Measurements from ENCODE around the gene GNAZ. TPM values are rescaled to one million over a fixed set of nuclear protein-coding genes. Genes with fewer than 3 reads are reported as not detected.
"Not testable (repeated sequence)": the region's sequence is repeated elsewhere in the genome, so short reads cannot be mapped to it uniquely, and the experiment has no call there.

The GNAZ gene
- 1 to 10 TPM; 2.2 to 3.5 (median 3.1) TPM for total RNA-seq
- 2.0 TPM for polyA plus RNA-seq
- long read RNA-seq, donor 1, transcript GNAZ-203 (3 exons, 3,333 nt), result major isoform, 5 of 15 reads
- long read RNA-seq, donor 1, partial matches to known transcripts, result 6 of 15 reads
- long read RNA-seq, donor 1, other reads (novel, unspliced or antisense), result 4 of 15 reads
- long read RNA-seq, donor 2, transcript GNAZ-203 (3 exons, 3,333 nt), result major isoform, 6 of 8 reads
- long read RNA-seq, donor 2, partial matches to known transcripts, result 2 of 8 reads
- long read RNA-seq, donor 2, other reads (novel, unspliced or antisense), result 0 of 8 reads
- long read RNA-seq, donor 3, partial matches to known transcripts, result 7 of 9 reads
- long read RNA-seq, donor 3, other reads (novel, unspliced or antisense), result 2 of 9 reads
- long read RNA-seq, donor 4, partial matches to known transcripts, result 0 of 2 reads
- long read RNA-seq, donor 4, other reads (novel, unspliced or antisense), result 1 of 2 reads

GRCh38 chr22:23070418-23071229, at the start of gene GNAZ:
GNAZ (plus strand) TSS chr22:23070519; CDS start chr22:23095696, 25,177 bp downstream.
- peaks cover 2% of the 10 kb centered on the region for H3K4me1 ChIP-seq (ENCODE audit: control insufficient read depth, insufficient read depth, low read length)
- H3K9me3 ChIP-seq (ENCODE audit: control insufficient read depth, low read length), result no peaks in the 10 kb centered on the region
- ATAC-seq (peak in 1 of 2 donors; percentile 17), DNase-seq (peak in 2 of 3 donors; percentile 73 to 75)
- WGBS, result 3% methylated on average over 87 of the region's 87 CpGs
- H3K27ac ChIP-seq (ENCODE audit: low read length), result no peak within 1 kb of the TSS
- H3K4me3 ChIP-seq (ENCODE audit: low read length), result peak within 1 kb of the TSS; percentile 66
- no peaks in the 10 kb centered on the region for H3K27me3 ChIP-seq (ENCODE audit: control insufficient read depth, insufficient read depth)
- intact Hi-C loops (cut with DNase I), result no loop called here

DNA sequence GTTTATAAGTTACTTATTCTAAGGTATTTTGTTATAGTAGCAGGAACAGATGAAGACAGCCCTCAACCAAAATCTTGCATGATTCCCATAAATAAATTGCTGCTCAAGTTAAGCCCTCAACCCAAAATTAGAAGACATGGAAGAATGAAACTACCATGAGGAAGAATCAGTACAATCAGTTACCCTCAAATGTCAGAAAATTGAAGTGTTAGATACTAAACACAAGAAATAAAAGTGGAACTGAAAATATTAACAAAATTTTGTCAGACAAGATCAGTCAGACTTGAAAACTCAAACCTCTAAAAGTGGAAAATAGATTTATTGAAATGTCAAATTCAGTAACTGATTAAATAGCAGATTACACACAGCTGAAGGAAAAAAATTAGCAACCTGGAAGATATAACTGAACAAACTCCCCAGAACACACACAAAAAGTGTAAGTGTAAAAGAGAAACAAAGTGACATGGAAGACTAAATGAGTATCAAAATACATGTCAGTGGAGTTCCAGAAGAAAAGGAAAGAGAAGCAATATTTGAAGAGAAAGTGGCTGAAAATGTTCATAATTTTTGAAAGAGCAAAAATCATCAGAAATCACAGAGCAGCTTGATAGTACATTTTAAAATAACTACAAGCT, 49.5 kb upstream of the GNAZ start:
- intact Hi-C loops (cut with DNase I), result no loop called here
- Histone ChIP-seq H3K27me3 (ENCODE audit: control insufficient read depth, insufficient read depth) (no peaks in the 10 kb centered on the region), H3K4me3 (ENCODE audit: low read length) (no peak overlapping the region), H3K9me3 (ENCODE audit: control insufficient read depth, low read length) (no peaks in the 10 kb centered on the region), H3K4me1 (ENCODE audit: control insufficient read depth, insufficient read depth, low read length) (no peaks in the 10 kb centered on the region), H3K27ac (ENCODE audit: low read length) (no peak overlapping the region)
- DNase-seq (no peak), ATAC-seq (no peak)

- intact Hi-C loops (cut with DNase I); DNase-seq; H3K9me3 ChIP-seq (ENCODE audit: control insufficient read depth, low read length); H3K4me1 ChIP-seq (ENCODE audit: control insufficient read depth, insufficient read depth, low read length); H3K4me3 ChIP-seq (ENCODE audit: low read length); H3K27me3 ChIP-seq (ENCODE audit: control insufficient read depth, insufficient read depth); ATAC-seq; H3K27ac ChIP-seq (ENCODE audit: low read length): not testable (repeated sequence)
- 43% methylated on average over 3 of the region's 3 CpGs for WGBS
Measured at GRCh38 chr22:23021660-23022353, 48.5 kb upstream of the GNAZ start.

- DNase-seq (no peak), ATAC-seq (no peak)
- no peaks in the 10 kb centered on the region for H3K9me3 ChIP-seq (ENCODE audit: control insufficient read depth, low read length)
- intact Hi-C loops (cut with DNase I), result no loop called here
- H3K27me3 ChIP-seq (ENCODE audit: control insufficient read depth, insufficient read depth), result no peaks in the 10 kb centered on the region
- 74% methylated on average over 2 of the region's 2 CpGs for WGBS
- no peak overlapping the region for H3K4me3 ChIP-seq (ENCODE audit: low read length)
- H3K4me1 ChIP-seq (ENCODE audit: control insufficient read depth, insufficient read depth, low read length), result no peaks in the 10 kb centered on the region
- H3K27ac ChIP-seq (ENCODE audit: low read length), result no peak overlapping the region
Measured at GRCh38 chr22:23023294-23023693, 47.0 kb upstream of the GNAZ start.

GRCh38 chr22:23026777-23027176, 43.5 kb upstream of the GNAZ start:
- intact Hi-C loops (cut with DNase I), result no loop called here
- H3K27ac ChIP-seq (ENCODE audit: low read length), result no peak overlapping the region
- WGBS, result 88% methylated on average over 10 of the region's 10 CpGs
- H3K4me1 ChIP-seq (ENCODE audit: control insufficient read depth, insufficient read depth, low read length), result no peaks in the 10 kb centered on the region
- H3K27me3 ChIP-seq (ENCODE audit: control insufficient read depth, insufficient read depth), result no peaks in the 10 kb centered on the region
- no peak for ATAC-seq
- no peaks in the 10 kb centered on the region for H3K9me3 ChIP-seq (ENCODE audit: control insufficient read depth, low read length)
- no peak overlapping the region for H3K4me3 ChIP-seq (ENCODE audit: low read length)
- DNase-seq, result no peak

DNA sequence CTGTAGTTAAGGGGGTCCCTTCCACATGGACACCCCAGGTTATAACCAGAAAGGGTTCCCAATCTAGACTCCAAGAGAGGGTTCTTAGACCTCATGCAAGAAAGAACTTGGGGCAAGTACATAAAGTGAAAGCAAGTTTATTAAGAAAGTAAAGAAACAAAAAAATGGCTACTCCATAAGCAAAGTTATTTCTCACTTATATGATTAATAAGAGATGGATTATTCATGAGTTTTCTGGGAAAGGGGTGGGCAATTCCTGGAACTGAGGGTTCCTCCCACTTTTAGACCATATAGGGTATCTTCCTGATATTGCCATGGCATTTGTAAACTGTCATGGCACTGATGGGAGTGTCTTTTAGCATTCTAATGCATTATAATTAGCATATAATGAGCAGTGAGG, 42.5 kb upstream of the GNAZ start:
- H3K4me3 ChIP-seq (ENCODE audit: low read length); DNase-seq; intact Hi-C loops (cut with DNase I); H3K4me1 ChIP-seq (ENCODE audit: control insufficient read depth, insufficient read depth, low read length); H3K9me3 ChIP-seq (ENCODE audit: control insufficient read depth, low read length); H3K27me3 ChIP-seq (ENCODE audit: control insufficient read depth, insufficient read depth); H3K27ac ChIP-seq (ENCODE audit: low read length); ATAC-seq: not testable (repeated sequence)

DNA sequence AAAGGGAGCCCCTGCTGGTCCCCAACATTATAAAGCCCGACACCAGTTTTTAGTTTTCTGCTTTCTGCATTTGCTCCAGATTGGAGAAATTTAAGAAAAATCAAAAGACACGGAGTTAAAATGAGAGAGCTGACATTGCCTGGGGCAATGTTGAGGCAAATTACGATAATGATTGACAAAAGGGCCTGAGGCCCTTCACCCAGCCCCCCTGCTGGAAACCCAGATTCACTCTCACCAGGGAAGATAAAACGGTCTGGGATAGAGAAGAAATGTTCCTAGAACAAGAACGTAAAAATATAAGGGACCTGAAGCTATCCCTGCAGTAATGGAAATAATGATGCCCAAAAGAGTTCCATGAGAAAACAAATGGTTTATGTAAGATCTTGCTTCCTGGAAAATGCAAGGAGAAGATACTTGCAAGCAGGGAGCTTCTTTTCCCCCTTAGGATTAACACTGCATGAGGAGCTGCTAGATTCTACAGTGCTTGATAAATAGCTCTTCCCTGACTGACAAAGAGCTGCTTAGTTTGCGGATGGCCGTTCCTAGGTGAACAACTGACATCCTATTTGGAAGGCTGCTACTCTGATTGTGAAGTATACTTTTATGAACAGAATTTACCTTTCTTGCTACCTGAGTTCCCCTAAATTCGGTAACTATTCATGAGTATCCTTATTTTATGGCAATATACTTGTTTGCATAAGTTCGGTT, 40.6 kb upstream of the GNAZ start:
- ATAC-seq (no peak), DNase-seq (no peak)
- intact Hi-C loops (cut with DNase I), result no loop called here
- H3K27me3 ChIP-seq (ENCODE audit: control insufficient read depth, insufficient read depth), result no peaks in the 10 kb centered on the region
- H3K4me3 ChIP-seq (ENCODE audit: low read length), result no peak overlapping the region
- no peak overlapping the region for H3K27ac ChIP-seq (ENCODE audit: low read length)
- no peaks in the 10 kb centered on the region for H3K4me1 ChIP-seq (ENCODE audit: control insufficient read depth, insufficient read depth, low read length)
- WGBS, result 56% methylated on average over 9 of the region's 9 CpGs
- no peaks in the 10 kb centered on the region for H3K9me3 ChIP-seq (ENCODE audit: control insufficient read depth, low read length)

- ATAC-seq, result no peak
- Histone ChIP-seq H3K4me3 (ENCODE audit: low read length) (no peak overlapping the region), H3K4me1 (ENCODE audit: control insufficient read depth, insufficient read depth, low read length) (no peaks in the 10 kb centered on the region), H3K9me3 (ENCODE audit: control insufficient read depth, low read length) (no peaks in the 10 kb centered on the region), H3K27ac (ENCODE audit: low read length) (no peak overlapping the region), H3K27me3 (ENCODE audit: control insufficient read depth, insufficient read depth) (no peaks in the 10 kb centered on the region)
- WGBS, result 78% methylated on average over 4 of the region's 4 CpGs
- intact Hi-C loops (cut with DNase I), result no loop called here
- no peak for DNase-seq
Measured at GRCh38 chr22:23031381-23031780, 38.9 kb upstream of the GNAZ start.

DNA sequence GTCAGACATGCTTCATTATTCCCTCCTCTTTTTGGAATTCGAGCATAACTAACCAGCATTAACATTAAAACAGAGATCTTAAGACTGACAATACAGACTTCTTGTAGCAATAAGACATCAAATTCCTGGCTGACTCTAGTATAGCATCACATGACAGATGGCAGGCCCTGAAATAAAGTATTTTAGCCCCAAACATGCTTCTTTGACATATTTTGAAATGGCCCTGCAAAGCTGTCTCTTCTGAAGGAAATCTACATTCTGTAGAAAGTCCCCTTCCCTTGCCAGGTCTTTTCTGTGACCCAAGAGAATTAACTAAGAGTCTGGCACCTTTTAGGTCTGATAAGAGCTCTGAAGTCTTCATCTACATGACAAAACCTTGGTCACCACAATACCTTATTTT, 38.5 kb upstream of the GNAZ start:
- Histone ChIP-seq H3K4me3 (ENCODE audit: low read length) (no peak overlapping the region), H3K9me3 (ENCODE audit: control insufficient read depth, low read length) (no peaks in the 10 kb centered on the region), H3K27me3 (ENCODE audit: control insufficient read depth, insufficient read depth) (no peaks in the 10 kb centered on the region), H3K4me1 (ENCODE audit: control insufficient read depth, insufficient read depth, low read length) (no peaks in the 10 kb centered on the region), H3K27ac (ENCODE audit: low read length) (no peak overlapping the region)
- 79% methylated on average over 1 of the region's 1 CpG for WGBS
- intact Hi-C loops (cut with DNase I), result no loop called here
- DNase-seq (no peak), ATAC-seq (no peak)

- Histone ChIP-seq H3K4me1 (ENCODE audit: control insufficient read depth, insufficient read depth, low read length) (no peaks in the 10 kb centered on the region), H3K4me3 (ENCODE audit: low read length) (no peak overlapping the region), H3K9me3 (ENCODE audit: control insufficient read depth, low read length) (no peaks in the 10 kb centered on the region), H3K27ac (ENCODE audit: low read length) (no peak overlapping the region), H3K27me3 (ENCODE audit: control insufficient read depth, insufficient read depth) (no peaks in the 10 kb centered on the region)
- intact Hi-C loops (cut with DNase I), result no loop called here
- 86% methylated on average over 4 of the region's 4 CpGs for WGBS
- DNase-seq (no peak), ATAC-seq (no peak)
Measured at GRCh38 chr22:23032658-23033057, 37.7 kb upstream of the GNAZ start.
